WTC11 (cell line): ENCODE measurements around the gene OR2AT4. TPM values are rescaled to one million over a fixed set of nuclear protein-coding genes. Genes with fewer than 3 reads are reported as not detected.

ENCODE experiments used
- ATAC-seq: fragments of 200-7000 bp; cut with Tn5 transposase; 2 replicates; pipeline ENCODE4 v1.10.0; 2021; ENCODE audit warnings: mild to moderate bottlenecking, moderate library complexity
- CTCF ChIA-PET: fragments of 300-600 bp; sonication (Branson Sonifier 250); formaldehyde crosslinking; loops from one replicate; lab custom pipeline; 2021; ENCODE audit warnings: antibody characterized with exemption; lab: Charles Lee
- POLR2A ChIA-PET: fragments of 350-600 bp; sonication (Branson Sonifier 250); formaldehyde crosslinking; loops from one replicate; lab custom pipeline; 2021; ENCODE audit warnings: antibody characterized with exemption; lab: Charles Lee
- DNase-seq: peaks from one replicate; pipeline ENCODE4 v3.0.0; 2021; ENCODE audit warnings: low spot score
- H3K27ac Mint-ChIP-seq: 2 replicates; pipeline ENCODE4 v1.8.0; 2021; ENCODE audit warnings: mixed read lengths
- H3K27me3 Mint-ChIP-seq: 2 replicates; pipeline ENCODE4 v1.8.0; 2021; ENCODE audit warnings: low read depth, mild to moderate bottlenecking, moderate library complexity, mixed read lengths
- H3K36me3 Mint-ChIP-seq: 2 replicates; pipeline ENCODE4 v1.8.0; 2021; ENCODE audit warnings: mixed read lengths
- H3K4me1 Mint-ChIP-seq: 2 replicates; pipeline ENCODE4 v1.8.0; 2022; ENCODE audit warnings: mixed read lengths
- H3K4me3 Mint-ChIP-seq: 2 replicates; pipeline ENCODE4 v1.8.0; 2021; ENCODE audit warnings: mild to moderate bottlenecking, moderate library complexity, mixed read lengths
- H3K9me3 Mint-ChIP-seq: 2 replicates; pipeline ENCODE4 v1.8.0; 2021; ENCODE audit warnings: mixed read lengths
- CTCF ChIP-seq: fragments of 200-600 bp; IDR thresholded peaks from 2 replicates; pipeline ENCODE4 v1.8.0; 2022; ENCODE audit warnings: antibody characterized with exemption
- total RNA-seq: library from RNA; stranded (reverse); gene quantifications from 3 replicates; pipeline ENCODE4 v1.2.3, GENCODE V29; 2021
- TF ChIP-seq, protein P1 (sequence below): fragments of 250-450 bp; sonication (Bioruptor Pico); IDR thresholded peaks from 2 replicates; pipeline ENCODE4 v1.9.0; 2021; ENCODE audit warnings: mild to moderate bottlenecking

Gene OR2AT4
- total RNA-seq, 1 experiment from 2014 or later = not detected

GRCh38 chr11:75031771-75032549, 64.7 kb downstream of the OR2AT4 start:
- peak; percentile 89 for DNase-seq
- ATAC-seq = peak; percentile 91
- ChIA-PET POLR2A (no interaction called here), CTCF (interaction anchor here (0.6 to 3.7 kb wide), 14 partner anchors 8 to 219 kb away, joined by 3 to 24 read pairs (median 4); no protein-coding TSS in a partner anchor)
- Mint-ChIP-seq H3K4me1 (0 out of 2 replicates have a peak, but pooled peaks cover 5% of the 10 kb centered on the region), H3K9me3 (no peaks in the 10 kb centered on the region), H3K27ac (no peak overlapping the region), H3K27me3 (no peaks in the 10 kb centered on the region; the same call in 1 of the 2 replicates), H3K4me3 (no peak overlapping the region), H3K36me3 (no peaks in the 10 kb centered on the region)
- TF ChIP-seq CTCF = peak; percentile 82
- TF ChIP-seq, protein P1, sequence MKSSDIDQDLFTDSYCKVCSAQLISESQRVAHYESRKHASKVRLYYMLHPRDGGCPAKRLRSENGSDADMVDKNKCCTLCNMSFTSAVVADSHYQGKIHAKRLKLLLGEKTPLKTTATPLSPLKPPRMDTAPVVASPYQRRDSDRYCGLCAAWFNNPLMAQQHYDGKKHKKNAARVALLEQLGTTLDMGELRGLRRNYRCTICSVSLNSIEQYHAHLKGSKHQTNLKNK = no peak

Other genes with a start within 250 kb of the OR2AT4 start
- gene XRRA1, start 147.8 kb downstream of the OR2AT4 start, total RNA-seq = 10.0 to 12.2 TPM (median 10.4 TPM) in 3 replicates
- 116 to 132 TPM (median 116 TPM) in 3 replicates for gene SPCS2, start 147.6 kb downstream of the OR2AT4 start, total RNA-seq
- 13.5 to 16.4 TPM (median 15.9 TPM) in 3 replicates for gene NEU3, start 107.9 kb downstream of the OR2AT4 start, total RNA-seq
- gene SLCO2B1, start 54.2 kb upstream of the OR2AT4 start, total RNA-seq = 0.57 to 0.92 TPM (median 0.60 TPM) in 3 replicates
- 0.37 to 0.78 TPM (median 0.60 TPM) in 3 replicates for gene TPBGL, start 143.9 kb upstream of the OR2AT4 start, total RNA-seq